ENCODE measurements around the gene LIN7C. TPM values are rescaled to one million over a fixed set of nuclear protein-coding genes. Genes with fewer than 3 reads are reported as not detected.

Gene LIN7C
- total and polyA plus RNA-seq, 8 donors, result 18.7 to 31.5 (median 21.6) TPM

- H3K4me3 ChIP-seq, result no peak overlapping the region
- ATAC-seq, result no peak
- H3K27me3 ChIP-seq, result peaks cover 0 to 51% of the 10 kb centered on the region in 2 donors
Measured at GRCh38 chr11:27468995-27469695, 37.4 kb downstream of the LIN7C start.

GRCh38 chr11:27468209-27468994, 38.2 kb downstream of the LIN7C start:
- H3K4me1 ChIP-seq, result peaks cover 5 to 10% of the 10 kb centered on the region in 2 donors
- H3K4me3 ChIP-seq, result no peak overlapping the region
- ATAC-seq, result peak; percentile 28
- intact Hi-C loops (cut with DNase I), result no loop called here
- H3K27me3 ChIP-seq, result peaks cover 0 to 43% of the 10 kb centered on the region in 2 donors
- TF ChIP-seq CTCF (IDR thresholded peaks at IDR 0.05), result no peak
- no peaks in the 10 kb centered on the region for H3K9me3 ChIP-seq
- no peaks in the 10 kb centered on the region for H3K36me3 ChIP-seq
- DNase-seq, result no peak
- no peak overlapping the region for H3K27ac ChIP-seq

More at GRCh38 chr11:27468995-27469695, 37.4 kb downstream of the LIN7C start:
- DNase-seq, result no peak
- no peaks in the 10 kb centered on the region for H3K9me3 ChIP-seq
- TF ChIP-seq CTCF (IDR thresholded peaks at IDR 0.05), result no peak
- no peaks in the 10 kb centered on the region for H3K36me3 ChIP-seq
- intact Hi-C loops (cut with DNase I), result no loop called here
- H3K4me1 ChIP-seq, result peaks cover 5 to 10% of the 10 kb centered on the region in 2 donors
- H3K27ac ChIP-seq, result no peak overlapping the region

- Histone ChIP-seq H3K4me1 (peaks cover 5 to 10% of the 10 kb centered on the region in 2 donors), H3K36me3 (no peaks in the 10 kb centered on the region), H3K9me3 (no peaks in the 10 kb centered on the region), H3K27ac (no peak overlapping the region), H3K4me3 (no peak overlapping the region), H3K27me3 (peaks cover 0 to 34% of the 10 kb centered on the region in 2 donors)
- TF ChIP-seq CTCF (IDR thresholded peaks at IDR 0.05), result no peak
- intact Hi-C loops (cut with DNase I), result no loop called here
- DNase-seq (no peak), ATAC-seq (no peak)
Measured at GRCh38 chr11:27467181-27467913, 39.2 kb downstream of the LIN7C start.

- no peak for ATAC-seq
- intact Hi-C loops (cut with DNase I), result no loop called here
- no peak overlapping the region for H3K27ac ChIP-seq
Measured at GRCh38 chr11:27466363-27466762, 40.2 kb downstream of the LIN7C start.

More at GRCh38 chr11:27466363-27466762, 40.2 kb downstream of the LIN7C start:
- H3K4me1 ChIP-seq, result peaks cover 5% of the 10 kb centered on the region in 2 donors
- TF ChIP-seq CTCF (IDR thresholded peaks at IDR 0.05), result no peak
- no peaks in the 10 kb centered on the region for H3K9me3 ChIP-seq
- no peaks in the 10 kb centered on the region for H3K36me3 ChIP-seq
- no peak overlapping the region for H3K4me3 ChIP-seq
- no peak for DNase-seq
- H3K27me3 ChIP-seq, result peaks cover 0 to 24% of the 10 kb centered on the region in 2 donors
